Medulla oblongata (tissue), 1 donor: Measurements from ENCODE around the gene NRXN2.

Source experiments
- DNase-seq: peaks from one replicate; pipeline ENCODE4 v3.0.0-alpha.2; 2015; ENCODE audit errors: extremely low spot score

The NRXN2 gene

DNA sequence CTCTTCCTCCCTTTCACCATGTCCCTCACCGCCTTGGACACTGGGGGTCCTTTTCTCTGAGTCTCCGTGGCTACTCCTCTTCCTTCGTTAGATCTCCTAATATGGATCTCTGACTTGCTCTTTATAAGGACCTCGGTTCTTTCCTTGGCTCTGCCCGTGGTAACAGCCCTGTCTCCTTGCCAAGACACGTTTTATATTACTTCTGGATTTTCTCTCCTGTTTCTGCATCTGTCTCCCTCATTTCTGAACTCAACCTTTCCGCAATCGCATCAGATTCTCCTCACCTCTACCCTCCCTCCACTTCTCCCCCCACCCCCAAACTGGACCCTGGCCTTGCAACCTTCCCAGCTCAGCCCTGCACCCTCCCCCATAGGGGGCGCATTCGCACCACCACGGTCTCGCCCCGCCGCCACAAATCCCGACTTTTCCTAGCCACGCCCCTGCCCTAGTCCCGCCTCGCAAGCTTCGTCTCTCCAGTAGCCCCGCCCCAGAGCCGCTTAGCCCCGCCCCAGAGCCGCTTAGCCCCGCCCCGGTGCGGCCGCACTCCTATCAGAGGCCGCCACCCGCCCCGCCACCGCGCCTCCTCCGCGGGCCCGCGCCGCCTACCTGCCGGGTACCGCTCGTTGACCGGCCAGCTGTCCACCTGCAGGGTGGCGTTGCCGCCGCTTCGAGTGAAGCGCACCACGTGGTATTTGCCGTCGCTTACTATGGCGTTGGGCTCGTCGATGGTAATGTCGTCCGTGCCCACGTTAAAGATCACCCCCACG is 93.0 kb downstream of the NRXN2 start:
- DNase-seq, result no peak

- DNase-seq, result no peak
These were observed 93.9 kb downstream of the NRXN2 start for GRCh38 chr11:64629103-64629502.

DNA sequence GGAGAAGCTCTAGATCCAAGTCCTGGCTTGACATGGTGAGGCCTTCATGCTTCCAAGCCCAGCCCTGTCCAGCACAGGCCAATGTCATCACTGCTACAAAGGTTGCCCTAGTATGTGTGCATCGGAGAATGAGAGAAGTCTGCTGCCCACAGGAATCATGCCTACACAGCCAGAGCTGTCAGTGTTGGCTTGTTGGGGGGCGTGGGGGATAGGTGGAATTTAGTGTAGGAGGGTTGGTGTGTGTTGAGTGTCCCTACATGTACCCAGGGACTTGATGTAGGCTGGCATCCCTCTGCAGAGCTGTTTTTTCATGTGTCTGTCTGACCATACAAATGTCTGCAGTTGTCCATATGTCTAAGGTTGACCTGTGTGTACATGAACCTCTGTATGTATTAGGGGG is 94.4 kb downstream of the NRXN2 start:
- DNase-seq, result no peak

- no peak for DNase-seq
These were observed 95.6 kb downstream of the NRXN2 start for GRCh38 chr11:64627371-64627770.

DNA sequence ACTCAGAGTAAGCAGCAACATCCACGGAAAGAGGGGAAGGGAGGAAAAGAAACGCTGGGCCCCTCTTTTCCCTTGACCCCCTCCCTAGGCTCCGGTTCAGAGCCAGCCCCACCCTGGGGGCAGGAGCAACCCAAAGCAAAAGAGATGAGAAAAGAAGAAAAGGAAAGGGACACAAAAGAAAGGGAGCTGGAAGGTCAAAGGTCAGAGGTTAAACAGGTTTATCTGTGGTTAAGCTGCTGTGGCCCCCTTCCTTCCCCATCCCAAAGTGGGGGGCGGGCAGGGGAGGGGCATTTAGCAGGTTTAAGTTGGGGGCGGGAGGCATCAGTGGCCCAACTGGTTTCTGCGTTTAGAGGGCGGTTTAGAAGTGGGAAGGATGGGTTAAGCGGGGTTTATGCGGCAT is 96.4 kb downstream of the NRXN2 start:
- DNase-seq, result no peak

- DNase-seq, result peak; percentile 59
These were observed 98.0 kb downstream of the NRXN2 start for GRCh38 chr11:64624883-64625481.

DNA sequence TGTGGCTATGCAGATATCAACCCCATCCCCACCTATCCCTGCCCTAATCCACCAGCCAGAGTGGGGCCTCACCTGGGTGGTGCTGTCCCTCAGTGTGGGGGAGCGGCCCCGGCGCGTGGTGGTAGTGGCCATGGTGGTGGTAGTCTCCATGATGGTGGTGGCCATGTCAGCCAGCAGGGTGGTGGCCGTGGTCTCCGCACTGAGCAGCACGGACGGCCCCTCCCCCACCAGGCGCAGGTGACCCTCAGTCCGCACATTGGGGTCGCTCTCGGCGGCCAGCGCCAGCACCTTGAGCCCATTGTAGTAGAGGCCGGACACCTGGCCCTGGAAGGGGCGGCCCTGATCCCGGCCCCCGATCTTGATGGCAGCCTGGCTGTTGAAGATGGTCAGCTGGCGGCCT is 100.3 kb downstream of the NRXN2 start:
- no peak for DNase-seq

DNA sequence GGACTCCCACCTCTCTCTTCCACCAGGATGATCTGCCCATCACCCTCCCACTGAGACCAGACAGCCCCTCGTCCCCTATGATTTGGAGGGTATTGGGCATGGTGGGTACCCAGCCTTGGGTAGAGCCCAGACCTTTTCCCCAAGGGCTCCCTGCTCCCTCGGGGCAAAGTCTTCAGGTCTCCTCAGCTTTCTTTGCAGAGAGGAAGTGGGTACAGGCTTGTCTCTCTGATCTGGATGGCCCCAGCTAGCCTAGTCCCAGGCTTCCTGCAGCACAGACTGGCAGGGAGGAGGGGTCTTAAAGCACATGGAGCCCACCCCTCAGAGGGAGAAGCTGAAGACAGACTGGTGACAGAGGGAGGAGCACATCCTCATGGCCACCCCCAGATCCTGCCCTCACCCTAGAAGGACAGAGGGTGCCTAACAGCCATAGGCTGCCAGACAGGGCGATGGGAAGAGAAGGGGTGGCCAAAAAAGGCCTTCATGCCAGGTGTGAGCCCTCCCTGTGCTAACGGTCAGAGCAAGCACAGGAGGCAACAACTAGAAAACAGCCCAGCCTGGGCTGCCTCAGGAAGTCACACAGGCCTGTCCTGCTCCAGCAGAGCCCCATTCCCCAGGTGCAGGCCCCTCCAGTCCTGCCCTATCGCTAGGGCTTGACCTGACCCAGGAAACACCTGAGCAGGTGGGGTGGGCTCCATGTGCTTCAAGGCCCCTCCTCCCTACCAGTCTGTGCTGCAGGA is 101.5 kb downstream of the NRXN2 start:
- no peak for DNase-seq

DNA sequence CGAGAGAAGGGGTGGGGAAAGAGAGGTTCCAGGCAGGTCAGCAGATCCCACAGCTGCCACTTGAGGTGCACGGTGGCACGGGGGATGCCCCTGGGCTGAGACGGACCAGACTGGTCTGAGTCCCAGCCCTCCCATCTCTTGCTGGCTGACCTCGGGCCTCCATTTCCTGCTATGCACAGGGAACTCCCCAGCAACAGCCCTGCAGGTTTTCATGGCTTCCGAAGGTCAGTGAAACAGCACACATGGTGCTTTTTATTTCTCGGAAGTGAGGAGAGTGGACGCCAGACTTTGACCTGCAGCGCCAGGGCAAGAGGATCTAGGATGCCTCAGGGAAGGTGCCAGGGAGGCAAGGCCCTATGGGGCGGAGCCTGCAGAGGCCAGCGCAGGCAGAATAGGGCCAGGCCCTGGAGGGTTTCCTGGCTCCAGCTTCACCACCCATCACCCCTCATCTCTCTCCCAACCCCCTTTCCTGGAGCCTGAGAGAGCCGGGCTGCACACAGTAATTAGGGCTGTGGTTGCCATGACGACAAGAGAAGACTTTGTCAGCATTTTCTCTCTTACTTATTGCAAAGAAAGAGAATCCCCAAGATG is 102.5 kb downstream of the NRXN2 start:
- DNase-seq, result peak; percentile 67

DNA sequence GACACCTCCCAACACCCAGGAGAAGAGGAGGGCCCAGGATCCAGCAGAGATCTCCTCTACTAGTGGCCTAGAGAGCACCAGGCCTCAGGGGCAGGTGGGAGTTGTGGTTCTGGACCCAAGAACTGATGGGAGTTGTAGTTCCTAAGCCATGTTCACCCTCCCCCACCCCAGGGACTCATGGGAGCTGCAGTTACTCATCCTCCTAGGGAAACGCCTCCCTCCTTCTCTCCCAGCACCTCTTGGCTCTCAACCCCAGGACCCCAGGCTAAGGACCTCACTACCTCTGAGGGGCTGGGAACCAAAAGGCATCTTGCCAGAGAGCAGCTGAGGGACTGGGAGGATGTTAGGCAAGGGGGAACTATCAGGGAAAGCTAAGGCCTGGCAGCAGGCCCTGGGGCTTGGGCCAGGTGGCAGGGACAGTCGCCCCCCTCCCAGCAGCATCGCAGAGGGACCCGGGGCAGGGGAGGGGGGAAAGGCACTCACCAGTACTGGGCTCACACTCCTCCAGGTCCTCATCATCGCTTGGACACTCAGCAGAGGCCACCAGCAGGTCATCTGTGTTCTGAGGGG is 103.1 kb downstream of the NRXN2 start:
- peak; percentile 59 for DNase-seq

GRCh38 chr11:64619196-64619595 is 103.8 kb downstream of the NRXN2 start:
- no peak for DNase-seq

GRCh38 chr11:64616817-64617216 is 106.2 kb downstream of the NRXN2 start:
- no peak for DNase-seq

GRCh38 chr11:64614917-64615316 is 108.1 kb downstream of the NRXN2 start:
- no peak for DNase-seq

DNA sequence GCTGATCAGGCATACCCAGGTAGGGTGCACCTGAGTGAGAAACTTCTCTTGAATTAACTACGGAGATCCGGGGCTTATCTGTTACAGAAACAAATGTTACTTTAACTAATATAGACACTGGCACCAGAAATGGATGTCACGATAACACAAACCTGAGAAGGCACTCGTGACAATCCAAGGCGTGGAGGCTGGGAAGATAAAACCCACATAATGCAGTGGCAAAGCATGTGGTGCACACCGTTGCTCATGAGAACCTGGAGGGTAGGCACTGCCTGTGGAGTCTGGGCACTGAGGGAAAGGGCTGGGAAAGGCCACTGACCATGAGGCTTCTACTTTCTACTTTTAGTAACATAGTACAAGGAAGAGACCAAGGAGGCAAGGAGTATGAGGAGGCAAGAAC is 109.3 kb downstream of the NRXN2 start:
- no peak for DNase-seq

DNA sequence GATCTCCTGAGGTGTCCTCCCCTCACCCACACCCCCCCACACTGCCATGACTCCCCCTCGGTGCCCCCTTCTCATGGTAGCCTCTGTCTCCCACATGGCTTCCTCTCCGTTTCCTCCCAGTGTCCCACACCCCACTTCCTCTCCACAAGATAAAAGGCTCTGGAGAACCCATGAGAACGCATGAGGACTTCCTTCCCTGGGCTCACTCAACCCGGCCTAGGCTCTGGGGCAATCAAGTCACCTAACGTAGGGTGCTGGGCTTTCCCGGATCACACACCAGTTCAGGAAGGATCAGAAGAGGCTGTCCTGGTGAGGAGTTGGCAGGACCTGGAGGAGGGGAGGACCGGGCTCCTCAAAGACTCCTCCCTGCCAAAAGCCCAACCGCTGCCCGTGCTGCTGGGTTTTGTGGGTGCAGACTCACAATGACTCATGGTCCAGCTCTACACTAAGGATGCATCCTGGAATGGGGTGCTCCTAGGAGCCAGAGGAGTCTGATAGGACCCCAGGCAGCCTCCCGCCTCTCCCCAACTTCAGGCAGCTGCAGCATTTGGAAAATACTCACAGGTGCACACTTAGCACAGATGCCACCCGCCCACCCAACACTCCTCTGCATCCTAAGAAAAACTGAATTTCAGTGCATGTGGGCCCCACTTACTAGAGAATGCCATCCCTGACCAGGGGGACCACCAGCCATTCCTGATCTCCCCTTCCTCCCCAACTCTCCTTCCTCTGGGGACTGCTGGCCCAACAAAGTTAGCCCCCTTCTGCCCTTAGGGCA is 110.9 kb downstream of the NRXN2 start:
- DNase-seq, result no peak

DNA sequence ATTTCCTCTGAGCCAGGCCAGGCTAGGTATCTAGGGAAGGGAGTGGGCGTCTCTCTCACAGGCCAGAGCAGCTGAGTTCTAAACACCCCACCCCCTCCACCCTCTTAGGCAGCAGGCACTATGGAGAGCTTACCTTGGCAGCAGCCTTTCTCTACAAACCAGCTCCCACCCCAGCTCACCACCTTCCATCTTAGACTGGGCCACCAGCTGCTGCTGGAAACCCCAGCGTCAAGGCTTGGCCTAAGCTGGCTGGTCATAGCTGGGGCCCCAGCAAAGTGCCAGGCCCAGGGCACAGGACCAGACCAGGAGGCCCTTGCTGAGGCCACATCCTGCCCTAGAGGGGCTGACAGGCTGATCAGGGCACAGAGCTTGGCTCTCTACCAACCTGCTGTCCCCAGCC is 111.8 kb downstream of the NRXN2 start:
- no peak for DNase-seq

GRCh38 chr11:64610596-64610995 is 112.4 kb downstream of the NRXN2 start:
- no peak for DNase-seq

- DNase-seq, result no peak
These were observed 113.5 kb downstream of the NRXN2 start for GRCh38 chr11:64609436-64610047.

DNA sequence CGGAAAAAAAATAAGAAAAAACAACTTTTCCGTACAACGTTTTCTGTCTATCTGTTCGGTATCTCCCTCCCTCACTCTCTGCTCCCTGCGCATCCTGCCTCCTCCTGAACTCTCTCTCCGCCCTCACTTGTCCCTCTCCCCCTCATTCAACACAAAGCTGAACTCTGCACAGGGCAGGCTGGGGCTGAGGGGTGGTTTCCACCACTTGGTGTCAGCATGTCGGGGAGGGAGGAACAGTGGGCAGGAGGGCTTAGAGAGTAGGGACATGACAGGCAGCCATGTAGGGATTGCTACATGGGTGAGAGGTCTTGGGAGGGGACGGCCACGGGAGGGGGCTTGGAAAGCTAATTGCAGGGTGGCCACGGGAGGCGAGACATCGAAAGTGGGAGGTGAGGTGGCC is 114.4 kb downstream of the NRXN2 start:
- no peak for DNase-seq

- peak; percentile 40 for DNase-seq
These were observed 115.0 kb downstream of the NRXN2 start for GRCh38 chr11:64608046-64608445.

DNA sequence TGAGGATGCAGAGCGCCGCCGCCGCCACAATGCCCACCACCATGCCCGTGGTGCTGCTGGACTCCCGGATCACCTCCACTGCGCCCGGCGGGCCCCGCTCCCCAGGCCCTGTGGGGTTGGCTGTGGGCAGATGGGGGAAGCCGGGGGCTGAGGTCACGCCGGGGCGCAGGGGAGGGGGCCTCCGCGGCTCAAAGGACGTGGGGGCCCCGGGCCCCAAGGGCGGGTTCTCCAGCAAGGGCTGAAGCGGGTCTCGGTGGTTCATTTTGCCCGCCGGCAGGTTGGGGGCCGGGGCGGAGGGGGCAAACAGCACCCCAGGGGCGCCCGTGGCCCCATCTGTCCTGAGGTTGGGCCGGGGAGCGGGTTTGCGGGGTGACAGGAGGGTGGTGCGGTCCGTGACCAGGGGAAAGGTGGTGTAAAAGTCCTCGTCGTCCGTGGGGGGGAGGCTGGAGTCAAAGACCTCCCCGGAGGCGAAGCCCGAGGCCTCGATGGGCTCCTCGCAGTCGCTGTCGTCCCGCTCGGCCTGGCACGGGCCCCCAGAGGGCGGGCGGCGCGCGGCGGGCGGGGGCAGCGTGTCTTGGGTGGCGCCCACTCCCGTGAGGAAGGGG is 115.5 kb downstream of the NRXN2 start:
- no peak for DNase-seq
